HEK293T (cell line): ENCODE measurements around the gene KRTAP16-1.

Source experiments
- CTCF ChIA-PET: fragments of 350-600 bp; formaldehyde crosslinking; extraction: SDS; loops from one replicate; lab custom pipeline; 2021; ENCODE audit warnings: antibody characterized with exemption, inconsistent platforms; lab: Yijun Ruan, JAX
- POLR2A ChIA-PET: fragments of 350-600 bp; formaldehyde crosslinking; extraction: SDS; loops from one replicate; lab custom pipeline; 2020; ENCODE audit warnings: antibody characterized with exemption, inconsistent platforms; lab: Yijun Ruan, JAX
- DNase-seq: peaks from one replicate; pipeline ENCODE4 v3.0.0; 2012; ENCODE audit warnings: mixed read lengths; ENCODE audit errors: extremely low spot score
- ARNT ChIP-seq: fragments of 450-650 bp; IDR thresholded peaks from 2 replicates; pipeline ENCODE4 v1.6.1; 2017; ENCODE audit warnings: mild to moderate bottlenecking
- BHLHE40 ChIP-seq: fragments of 450-650 bp; IDR thresholded peaks from 2 replicates; pipeline ENCODE4 v1.6.1; 2016; ENCODE audit warnings: mild to moderate bottlenecking, moderate library complexity, borderline replicate concordance
- CTBP1 ChIP-seq: fragments of 450-650 bp; IDR thresholded peaks from 2 replicates; pipeline ENCODE4 v1.6.1; 2016; ENCODE audit warnings: borderline replicate concordance
- ELF4 ChIP-seq: fragments of 450-650 bp; IDR thresholded peaks from 2 replicates; pipeline ENCODE4 v1.6.1; 2017; ENCODE audit warnings: antibody characterized with exemption
- FOXA1 ChIP-seq: fragments of 450-650 bp; IDR thresholded peaks from 2 replicates; pipeline ENCODE4 v1.6.1; 2016; ENCODE audit warnings: mild to moderate bottlenecking
- FOXK2 ChIP-seq: fragments of 450-650 bp; IDR thresholded peaks from 2 replicates; pipeline ENCODE4 v1.6.1; 2016; ENCODE audit warnings: mild to moderate bottlenecking
- FOXM1 ChIP-seq: fragments of 450-650 bp; IDR thresholded peaks from 2 replicates; pipeline ENCODE4 v1.6.1; 2017; ENCODE audit warnings: mild to moderate bottlenecking, borderline replicate concordance
- HDGF ChIP-seq: fragments of 450-650 bp; IDR thresholded peaks from 2 replicates; pipeline ENCODE4 v1.6.1; 2017; ENCODE audit warnings: antibody characterized with exemption, borderline replicate concordance
- L3MBTL2 ChIP-seq: fragments of 450-650 bp; conservative IDR thresholded peaks from 2 replicates; pipeline ENCODE4 v1.6.1; 2016; ENCODE audit warnings: mild to moderate bottlenecking
- LEF1 ChIP-seq: fragments of 450-650 bp; IDR thresholded peaks from 2 replicates; pipeline ENCODE4 v1.6.1; 2017; ENCODE audit warnings: mild to moderate bottlenecking, borderline replicate concordance
- NFRKB ChIP-seq: fragments of 450-650 bp; IDR thresholded peaks from 2 replicates; pipeline ENCODE4 v1.6.1; 2016; ENCODE audit warnings: mild to moderate bottlenecking, moderate library complexity
- SP1 ChIP-seq: fragments of 450-650 bp; IDR thresholded peaks from 2 replicates; pipeline ENCODE4 v1.6.1; 2017
- SUZ12 ChIP-seq: fragments of 450-650 bp; IDR thresholded peaks from 2 replicates; pipeline ENCODE4 v1.6.1; 2016; ENCODE audit warnings: mild to moderate bottlenecking
- TARDBP ChIP-seq: fragments of 450-650 bp; IDR thresholded peaks from 2 replicates; pipeline ENCODE4 v1.6.1; 2016
- ZNF384 ChIP-seq: fragments of 450-650 bp; IDR thresholded peaks from 2 replicates; pipeline ENCODE4 v1.6.1; 2016
- TF ChIP-seq, protein P1 (sequence below): fragments of 450-650 bp; IDR thresholded peaks from 2 replicates; pipeline ENCODE4 v1.6.1; 2016

The KRTAP16-1 gene

GRCh38 chr17:41326173-41327145 lies 17.4 kb upstream of the KRTAP16-1 start:
- POLR2A ChIA-PET, result no interaction called here
- DNase-seq, result no peak
- CTCF ChIA-PET, result no interaction called here
- no peak for TF ChIP-seq ZNF384
- no peak for TF ChIP-seq FOXM1
- TF ChIP-seq SP1, result no peak
- no peak for TF ChIP-seq L3MBTL2
- TF ChIP-seq TARDBP, result no peak
- no peak for TF ChIP-seq FOXK2
- TF ChIP-seq LEF1, result no peak
- no peak for TF ChIP-seq ELF4

GRCh38 chr17:41325611-41326010 lies 16.5 kb upstream of the KRTAP16-1 start:
- ChIA-PET POLR2A (no interaction called here), CTCF (no interaction called here)
- TF ChIP-seq SUZ12 (no peak), NFRKB (no peak), SP1 (no peak), L3MBTL2 (no peak), FOXM1 (no peak), BHLHE40 (no peak), ZNF384 (no peak), ELF4 (no peak), FOXA1 (no peak), CTBP1 (no peak), TARDBP (no peak), ARNT (no peak), HDGF (no peak), LEF1 (no peak), FOXK2 (no peak)
- TF ChIP-seq, protein P1, sequence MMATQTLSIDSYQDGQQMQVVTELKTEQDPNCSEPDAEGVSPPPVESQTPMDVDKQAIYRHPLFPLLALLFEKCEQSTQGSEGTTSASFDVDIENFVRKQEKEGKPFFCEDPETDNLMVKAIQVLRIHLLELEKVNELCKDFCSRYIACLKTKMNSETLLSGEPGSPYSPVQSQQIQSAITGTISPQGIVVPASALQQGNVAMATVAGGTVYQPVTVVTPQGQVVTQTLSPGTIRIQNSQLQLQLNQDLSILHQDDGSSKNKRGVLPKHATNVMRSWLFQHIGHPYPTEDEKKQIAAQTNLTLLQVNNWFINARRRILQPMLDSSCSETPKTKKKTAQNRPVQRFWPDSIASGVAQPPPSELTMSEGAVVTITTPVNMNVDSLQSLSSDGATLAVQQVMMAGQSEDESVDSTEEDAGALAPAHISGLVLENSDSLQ, result no peak
- DNase-seq, result no peak

DNA sequence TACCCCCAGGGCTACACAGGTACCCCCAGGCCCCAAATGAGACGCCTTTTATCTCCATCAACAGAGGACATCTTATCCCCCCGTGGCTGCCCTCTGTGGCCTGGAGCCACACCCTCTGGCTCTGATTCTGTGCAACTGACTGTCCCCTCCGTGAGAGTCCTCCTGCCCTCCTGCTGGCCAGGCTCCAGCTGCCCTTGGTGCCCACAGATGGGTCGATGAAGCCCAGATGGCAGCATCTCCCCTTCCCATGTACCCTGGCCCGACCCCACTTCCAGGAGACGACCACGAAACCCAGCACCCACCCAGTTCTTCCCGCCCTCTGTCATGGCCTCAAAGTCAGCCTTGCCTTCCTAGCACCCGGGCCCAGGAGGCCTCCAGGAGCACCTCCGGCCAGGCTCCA lies 16.0 kb upstream of the KRTAP16-1 start:
- ChIA-PET CTCF (no interaction called here), POLR2A (no interaction called here)
- no peak for TF ChIP-seq ARNT
- no peak for TF ChIP-seq CTBP1
- no peak for TF ChIP-seq FOXK2
- no peak for TF ChIP-seq SUZ12
- TF ChIP-seq FOXA1, result no peak
- TF ChIP-seq, protein P1, result no peak
- TF ChIP-seq TARDBP, result no peak
- no peak for TF ChIP-seq ZNF384
- TF ChIP-seq FOXM1, result no peak
- no peak for DNase-seq

- ChIA-PET POLR2A (no interaction called here), CTCF (no interaction called here)
- TF ChIP-seq SUZ12 (no peak), FOXK2 (no peak), SP1 (no peak), BHLHE40 (no peak), FOXA1 (no peak), TARDBP (no peak)
- DNase-seq, result no peak
Observed at GRCh38 chr17:41324180-41325075, 15.3 kb upstream of the KRTAP16-1 start.

GRCh38 chr17:41322903-41323895 lies 14.1 kb upstream of the KRTAP16-1 start:
- TF ChIP-seq HDGF, result no peak
- TF ChIP-seq ARNT, result no peak
- TF ChIP-seq BHLHE40, result no peak
- no peak for TF ChIP-seq SUZ12
- TF ChIP-seq, protein P1, result no peak
- no peak for TF ChIP-seq ELF4
- TF ChIP-seq FOXM1, result no peak
- no peak for TF ChIP-seq CTBP1
- TF ChIP-seq ZNF384, result no peak
- TF ChIP-seq NFRKB, result no peak
- no peak for TF ChIP-seq FOXA1
- TF ChIP-seq L3MBTL2, result no peak
- no peak for TF ChIP-seq TARDBP
- TF ChIP-seq LEF1, result no peak
- no peak for TF ChIP-seq SP1
- TF ChIP-seq FOXK2, result no peak
- no peak for DNase-seq
- ChIA-PET POLR2A (no interaction called here), CTCF (interaction anchor here (0.6 to 2.3 kb wide), 16 partner anchors 8 to 747 kb away, joined by 3 to 7 read pairs (median 4); partner anchors contain the start of genes KRTAP16-1 and KRTAP29-1)
